ENCODE measurements around the gene ENO2. TPM values are rescaled to one million over a fixed set of nuclear protein-coding genes. Genes with fewer than 3 reads are reported as not detected.
A peak's percentile ranks its signal among the peaks of the same experiment; 100 is the strongest.

The ENO2 gene
- total RNA-seq, 4 donors from 2014 or later: 28.7 to 49.7 (median 40.0) TPM

DNA sequence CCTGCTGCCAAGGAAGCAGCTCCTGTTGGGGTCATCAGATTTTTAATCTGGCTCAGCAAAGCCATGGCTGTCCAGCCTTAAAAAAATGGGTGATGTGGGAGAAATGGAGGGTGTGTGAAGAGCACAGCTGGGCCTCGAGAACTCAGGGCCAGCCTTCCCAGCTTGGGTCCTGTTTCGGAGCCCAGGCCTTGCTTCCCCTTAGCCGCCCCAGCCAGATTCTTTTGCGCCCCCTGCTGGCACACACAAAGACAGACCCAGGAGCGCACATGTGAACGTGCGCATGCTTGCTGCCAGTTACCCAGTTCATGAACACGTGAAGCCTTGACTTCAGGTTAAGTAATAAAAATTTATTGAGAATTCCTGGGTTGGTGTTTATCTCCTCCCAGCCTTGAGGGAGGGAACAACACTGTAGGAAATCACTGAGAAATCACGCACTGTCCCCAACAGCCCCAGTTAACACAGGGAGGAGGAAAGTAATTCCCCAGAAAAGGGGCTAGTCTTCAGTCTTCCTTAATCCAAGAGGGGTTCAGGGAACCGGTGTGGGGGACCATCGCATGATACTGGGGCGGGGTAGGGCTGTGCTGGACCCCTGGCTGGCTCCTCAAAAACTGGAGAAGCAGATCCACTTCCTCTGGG lies 50.8 kb downstream of the ENO2 start:
- Histone ChIP-seq H3K27ac (replicated peaks in 1 of 4) (peak overlapping the region; percentile 70 to 84 (median 75)), H3K4me1 (peaks cover 48 to 71% (median 63%) of the 10 kb centered on the region in 4 donors), H3K36me3 (peaks cover 36 to 46% (median 40%) of the 10 kb centered on the region in 4 donors), H3K27me3 (no peaks in the 10 kb centered on the region), H3K9me3 (no peaks in the 10 kb centered on the region), H3K4me3 (no peak overlapping the region)
- peak; percentile 54 to 83 for TF ChIP-seq POLR2AphosphoS5 (IDR thresholded peaks at IDR 0.05)
- no peak for TF ChIP-seq POLR2A (IDR thresholded peaks at IDR 0.05; ENCODE audit: low read depth)
- TF ChIP-seq, protein P1, sequence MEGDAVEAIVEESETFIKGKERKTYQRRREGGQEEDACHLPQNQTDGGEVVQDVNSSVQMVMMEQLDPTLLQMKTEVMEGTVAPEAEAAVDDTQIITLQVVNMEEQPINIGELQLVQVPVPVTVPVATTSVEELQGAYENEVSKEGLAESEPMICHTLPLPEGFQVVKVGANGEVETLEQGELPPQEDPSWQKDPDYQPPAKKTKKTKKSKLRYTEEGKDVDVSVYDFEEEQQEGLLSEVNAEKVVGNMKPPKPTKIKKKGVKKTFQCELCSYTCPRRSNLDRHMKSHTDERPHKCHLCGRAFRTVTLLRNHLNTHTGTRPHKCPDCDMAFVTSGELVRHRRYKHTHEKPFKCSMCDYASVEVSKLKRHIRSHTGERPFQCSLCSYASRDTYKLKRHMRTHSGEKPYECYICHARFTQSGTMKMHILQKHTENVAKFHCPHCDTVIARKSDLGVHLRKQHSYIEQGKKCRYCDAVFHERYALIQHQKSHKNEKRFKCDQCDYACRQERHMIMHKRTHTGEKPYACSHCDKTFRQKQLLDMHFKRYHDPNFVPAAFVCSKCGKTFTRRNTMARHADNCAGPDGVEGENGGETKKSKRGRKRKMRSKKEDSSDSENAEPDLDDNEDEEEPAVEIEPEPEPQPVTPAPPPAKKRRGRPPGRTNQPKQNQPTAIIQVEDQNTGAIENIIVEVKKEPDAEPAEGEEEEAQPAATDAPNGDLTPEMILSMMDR (IDR thresholded peaks at IDR 0.05): peak; percentile 87 to 94 (median 93)
- no peak for TF ChIP-seq EP300 (IDR thresholded peaks at IDR 0.05)
- no peak for DNase-seq (ENCODE audit: extremely low spot score)
- intact Hi-C loops (cut with DNase I): loop anchor here (1.0 to 5.0 kb wide), 2 partner anchors 41 to 93 kb away; partner anchors contain the start of gene SPSB2
- WGBS: 24% methylated on average over 12 of the region's 12 CpGs

DNA sequence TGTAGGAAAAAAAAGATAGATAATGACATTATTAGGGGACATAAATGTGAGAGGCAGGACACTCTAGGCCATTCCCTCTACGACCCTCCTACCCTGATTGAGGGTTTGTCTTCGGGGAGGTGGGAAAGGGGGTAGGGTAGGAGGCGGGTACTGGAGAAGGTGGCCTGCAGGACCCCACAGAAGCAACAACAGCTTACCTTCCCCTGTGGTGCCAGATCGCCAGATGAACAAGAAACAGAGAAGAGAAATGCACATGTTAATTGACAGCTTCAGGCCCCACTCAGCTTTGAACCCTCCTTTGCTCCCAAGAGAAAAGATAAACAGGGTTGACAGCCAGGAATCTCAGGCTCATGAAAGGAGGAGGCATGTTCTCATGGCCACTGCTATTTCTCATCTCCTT lies 51.3 kb downstream of the ENO2 start:
- peaks cover 43 to 67% (median 58%) of the 10 kb centered on the region in 4 donors for H3K4me1 ChIP-seq
- 85% methylated on average over 4 of the region's 4 CpGs for WGBS

DNA sequence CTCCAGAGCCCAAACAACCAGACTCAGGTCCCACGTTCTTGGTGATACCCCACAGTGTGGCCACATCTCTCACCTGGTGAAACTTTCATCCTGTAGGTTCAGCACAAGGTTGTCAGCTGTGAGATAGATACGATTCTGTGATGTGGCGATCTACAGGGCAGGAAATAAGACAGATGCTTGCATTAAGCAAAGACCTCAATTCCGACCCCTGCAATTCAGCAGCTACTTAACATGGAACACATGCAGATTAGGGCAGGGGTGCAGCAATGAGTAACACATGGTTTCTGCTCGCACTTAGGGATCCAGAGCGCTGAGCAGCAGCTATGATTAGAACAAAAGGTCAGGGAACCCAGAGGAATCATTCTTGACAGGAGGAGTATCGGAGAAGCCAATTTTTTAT lies 52.0 kb downstream of the ENO2 start:
- peaks cover 38 to 65% (median 54%) of the 10 kb centered on the region in 4 donors for H3K4me1 ChIP-seq
- peaks cover 36 to 46% (median 40%) of the 10 kb centered on the region in 4 donors for H3K36me3 ChIP-seq
- H3K27ac ChIP-seq (replicated peaks in 1 of 4): no peak overlapping the region
- intact Hi-C loops (cut with DNase I): loop anchor here (5.0 kb wide), 1 partner anchor 94 kb away; the partner anchor contains the start of gene SPSB2
- TF ChIP-seq POLR2A (IDR thresholded peaks at IDR 0.05; ENCODE audit: low read depth) (no peak), POLR2AphosphoS5 (IDR thresholded peaks at IDR 0.05) (no peak), EP300 (IDR thresholded peaks at IDR 0.05) (no peak)
- TF ChIP-seq, protein P1 (IDR thresholded peaks at IDR 0.05): no peak
- no peak overlapping the region for H3K4me3 ChIP-seq
- H3K27me3 ChIP-seq: no peaks in the 10 kb centered on the region
- 76% methylated on average over 7 of the region's 7 CpGs for WGBS
- no peaks in the 10 kb centered on the region for H3K9me3 ChIP-seq
- DNase-seq (ENCODE audit: extremely low spot score): no peak

More for the DNA sequence above, 51.3 kb downstream of the ENO2 start:
- H3K27me3 ChIP-seq: no peaks in the 10 kb centered on the region
- DNase-seq (ENCODE audit: extremely low spot score): no peak
- intact Hi-C loops (cut with DNase I): loop anchor here (1.0 to 5.0 kb wide), 2 partner anchors 41 to 93 kb away; partner anchors contain the start of gene SPSB2
- no peaks in the 10 kb centered on the region for H3K9me3 ChIP-seq
- TF ChIP-seq, protein P1 (IDR thresholded peaks at IDR 0.05): no peak
- TF ChIP-seq EP300 (IDR thresholded peaks at IDR 0.05): no peak
- no peak for TF ChIP-seq POLR2AphosphoS5 (IDR thresholded peaks at IDR 0.05)
- TF ChIP-seq POLR2A (IDR thresholded peaks at IDR 0.05; ENCODE audit: low read depth): no peak
- peaks cover 36 to 46% (median 40%) of the 10 kb centered on the region in 4 donors for H3K36me3 ChIP-seq
- no peak overlapping the region for H3K4me3 ChIP-seq
- H3K27ac ChIP-seq (replicated peaks in 1 of 4): peak overlapping the region; percentile 70 to 84 (median 75)

DNA sequence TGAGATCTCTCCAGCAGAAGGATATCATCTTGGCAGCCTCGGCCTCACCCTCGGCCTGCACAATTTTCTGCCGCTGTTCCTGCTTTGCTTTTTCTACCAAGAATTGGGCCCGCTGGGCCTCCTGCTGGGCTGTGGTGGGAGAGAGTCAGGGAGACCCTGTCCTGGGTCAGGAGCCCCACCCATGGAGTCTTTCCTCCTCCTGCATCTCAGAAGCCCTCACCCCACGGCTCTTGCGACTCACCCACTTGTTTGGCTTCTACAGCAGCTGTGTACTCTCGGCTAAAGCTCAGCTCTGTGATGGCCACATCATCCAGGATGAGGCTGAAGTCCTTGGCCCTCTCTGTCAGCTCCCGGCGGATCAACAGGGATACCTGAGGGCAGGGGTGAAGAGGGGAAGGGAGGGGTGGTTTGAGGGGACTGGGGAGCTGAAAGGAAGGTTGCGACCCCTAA lies 53.3 kb downstream of the ENO2 start:
- H3K4me3 ChIP-seq: no peak overlapping the region
- peaks cover 34 to 61% (median 53%) of the 10 kb centered on the region in 4 donors for H3K4me1 ChIP-seq
- WGBS: 72% methylated on average over 10 of the region's 10 CpGs
- no peaks in the 10 kb centered on the region for H3K27me3 ChIP-seq
- intact Hi-C loops (cut with DNase I): loop anchor here (5.0 kb wide), 1 partner anchor 95 kb away; the partner anchor contains the start of gene SPSB2
- peaks cover 36 to 46% (median 40%) of the 10 kb centered on the region in 4 donors for H3K36me3 ChIP-seq
- H3K9me3 ChIP-seq: no peaks in the 10 kb centered on the region
- H3K27ac ChIP-seq (replicated peaks in 1 of 4): no peak overlapping the region
- TF ChIP-seq, protein P1 (IDR thresholded peaks at IDR 0.05): no peak
- TF ChIP-seq POLR2A (IDR thresholded peaks at IDR 0.05; ENCODE audit: low read depth): no peak
- no peak for TF ChIP-seq POLR2AphosphoS5 (IDR thresholded peaks at IDR 0.05)
- TF ChIP-seq EP300 (IDR thresholded peaks at IDR 0.05): no peak
- DNase-seq (ENCODE audit: extremely low spot score): no peak
